ENCODE results near the gene RHOC. TPM values are rescaled to one million over a fixed set of nuclear protein-coding genes. Genes with fewer than 3 reads are reported as not detected.

Gene RHOC
- total and polyA plus RNA-seq, 4 donors, result 50.4 to 102 (median 68.8) TPM

GRCh38 chr1:112694363-112694929, 12.5 kb downstream of the RHOC start:
- H3K27ac ChIP-seq (ENCODE audit: low read depth in 1 of 2, low read length in 2 of 2), result no peak overlapping the region
- H3K4me1 ChIP-seq (ENCODE audit: control insufficient read depth in 4 of 4, insufficient read depth in 4 of 4, low read length in 3 of 4), result peaks cover 6 to 17% (median 15%) of the 10 kb centered on the region in 4 donors
- DNase-seq (ENCODE audit: low spot score), result peak; percentile 16
- H3K4me3 ChIP-seq (ENCODE audit: low read depth in 1 of 3, low read length in 3 of 3), result no peak overlapping the region
- no peaks in the 10 kb centered on the region for H3K27me3 ChIP-seq (ENCODE audit: control insufficient read depth in 4 of 4, insufficient read depth in 4 of 4, low read length in 3 of 4)
- 88% methylated on average over 15 of the region's 15 CpGs for WGBS
- H3K36me3 ChIP-seq (ENCODE audit: control insufficient read depth in 4 of 4, insufficient read depth in 3 of 4, low read depth in 1 of 4, low read length in 3 of 4), result peaks cover 4 to 60% (median 28%) of the 10 kb centered on the region in 4 donors
- H3K9ac ChIP-seq (ENCODE audit: low read depth in 1 of 2, low read length in 2 of 2), result no peak overlapping the region
- no peaks in the 10 kb centered on the region for H3K9me3 ChIP-seq (ENCODE audit: control insufficient read depth in 4 of 4, low read length in 3 of 4)
- no peak for TF ChIP-seq JUND (IDR thresholded peaks at IDR 0.05)
- TF ChIP-seq, protein P1, sequence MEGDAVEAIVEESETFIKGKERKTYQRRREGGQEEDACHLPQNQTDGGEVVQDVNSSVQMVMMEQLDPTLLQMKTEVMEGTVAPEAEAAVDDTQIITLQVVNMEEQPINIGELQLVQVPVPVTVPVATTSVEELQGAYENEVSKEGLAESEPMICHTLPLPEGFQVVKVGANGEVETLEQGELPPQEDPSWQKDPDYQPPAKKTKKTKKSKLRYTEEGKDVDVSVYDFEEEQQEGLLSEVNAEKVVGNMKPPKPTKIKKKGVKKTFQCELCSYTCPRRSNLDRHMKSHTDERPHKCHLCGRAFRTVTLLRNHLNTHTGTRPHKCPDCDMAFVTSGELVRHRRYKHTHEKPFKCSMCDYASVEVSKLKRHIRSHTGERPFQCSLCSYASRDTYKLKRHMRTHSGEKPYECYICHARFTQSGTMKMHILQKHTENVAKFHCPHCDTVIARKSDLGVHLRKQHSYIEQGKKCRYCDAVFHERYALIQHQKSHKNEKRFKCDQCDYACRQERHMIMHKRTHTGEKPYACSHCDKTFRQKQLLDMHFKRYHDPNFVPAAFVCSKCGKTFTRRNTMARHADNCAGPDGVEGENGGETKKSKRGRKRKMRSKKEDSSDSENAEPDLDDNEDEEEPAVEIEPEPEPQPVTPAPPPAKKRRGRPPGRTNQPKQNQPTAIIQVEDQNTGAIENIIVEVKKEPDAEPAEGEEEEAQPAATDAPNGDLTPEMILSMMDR (IDR thresholded peaks at IDR 0.05; ENCODE audit: low read depth, low read length, missing input control), result no peak
- TF ChIP-seq HNF4A (conservative IDR thresholded peaks at IDR 0.05), result no peak
- TF ChIP-seq FOXA1 (IDR thresholded peaks at IDR 0.05), result no peak
- no peak for TF ChIP-seq NR2F2 (IDR thresholded peaks at IDR 0.05)
- no peak for TF ChIP-seq TAF1 (conservative IDR thresholded peaks at IDR 0.05)

DNA sequence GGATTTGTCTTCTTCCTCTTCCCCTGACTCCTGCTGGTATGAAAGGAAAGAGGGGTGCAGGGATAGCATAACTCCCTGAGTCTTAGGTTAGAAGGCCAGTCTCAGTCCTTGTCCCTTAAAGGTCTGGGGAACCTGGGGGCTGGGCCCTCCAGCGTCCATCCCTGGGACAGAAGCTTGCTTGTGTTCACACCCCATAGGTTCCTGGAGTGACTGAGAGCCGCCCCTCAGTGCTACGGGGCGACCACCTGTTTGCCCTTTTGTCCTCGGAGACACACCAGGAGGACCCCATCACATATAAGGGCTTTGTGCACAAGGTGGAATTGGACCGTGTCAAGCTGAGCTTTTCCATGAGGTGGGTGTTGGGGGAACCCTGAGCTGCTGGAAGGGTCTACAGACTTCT, 13.1 kb downstream of the RHOC start:
- Histone ChIP-seq H3K4me1 (ENCODE audit: control insufficient read depth in 4 of 4, insufficient read depth in 4 of 4, low read length in 3 of 4) (peaks cover 4 to 11% (median 9%) of the 10 kb centered on the region in 4 donors), H3K9me3 (ENCODE audit: control insufficient read depth in 4 of 4, low read length in 3 of 4) (no peaks in the 10 kb centered on the region), H3K27ac (ENCODE audit: low read depth in 1 of 2, low read length in 2 of 2) (no peak overlapping the region), H3K36me3 (ENCODE audit: control insufficient read depth in 4 of 4, insufficient read depth in 3 of 4, low read depth in 1 of 4, low read length in 3 of 4) (peaks cover 4 to 61% (median 29%) of the 10 kb centered on the region in 4 donors), H3K4me3 (ENCODE audit: low read depth in 1 of 3, low read length in 3 of 3) (no peak overlapping the region), H3K27me3 (ENCODE audit: control insufficient read depth in 4 of 4, insufficient read depth in 4 of 4, low read length in 3 of 4) (no peaks in the 10 kb centered on the region), H3K9ac (ENCODE audit: low read depth in 1 of 2, low read length in 2 of 2) (no peak overlapping the region)
- no peak for TF ChIP-seq MAX (IDR thresholded peaks at IDR 0.05)
- no peak for TF ChIP-seq RXRA (IDR thresholded peaks at IDR 0.05)
- TF ChIP-seq YY1 (IDR thresholded peaks at IDR 0.05), result no peak
- 89% methylated on average over 6 of the region's 6 CpGs for WGBS
- DNase-seq (ENCODE audit: low spot score), result no peak

DNA sequence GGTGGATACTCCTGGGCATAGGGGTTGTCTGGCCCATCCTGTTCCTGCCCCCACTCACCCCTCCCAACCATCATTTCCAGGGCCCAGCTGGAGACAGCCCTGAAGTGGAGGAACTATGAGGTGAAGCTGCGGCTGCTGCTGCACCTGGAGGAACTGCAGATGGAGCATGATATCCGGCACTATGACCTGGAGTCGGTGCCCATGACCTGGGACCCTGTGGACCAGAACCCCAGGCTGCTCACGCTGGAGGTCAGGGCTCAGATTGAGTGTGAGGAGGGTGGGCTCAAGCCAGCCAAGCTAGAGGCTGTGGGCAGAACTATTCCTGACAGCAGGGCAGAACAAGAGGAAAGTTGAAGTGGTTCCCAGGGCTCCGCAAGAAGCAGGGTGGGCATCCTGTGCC, 14.2 kb downstream of the RHOC start:
- Histone ChIP-seq H3K4me1 (ENCODE audit: control insufficient read depth in 4 of 4, insufficient read depth in 4 of 4, low read length in 3 of 4) (no peaks in the 10 kb centered on the region), H3K9me3 (ENCODE audit: control insufficient read depth in 4 of 4, low read length in 3 of 4) (no peaks in the 10 kb centered on the region), H3K4me3 (ENCODE audit: low read depth in 1 of 3, low read length in 3 of 3) (no peak overlapping the region), H3K36me3 (ENCODE audit: control insufficient read depth in 4 of 4, insufficient read depth in 3 of 4, low read depth in 1 of 4, low read length in 3 of 4) (peaks cover 4 to 61% (median 32%) of the 10 kb centered on the region in 4 donors), H3K9ac (ENCODE audit: low read depth in 1 of 2, low read length in 2 of 2) (no peak overlapping the region), H3K27ac (ENCODE audit: low read depth in 1 of 2, low read length in 2 of 2) (no peak overlapping the region), H3K27me3 (ENCODE audit: control insufficient read depth in 4 of 4, insufficient read depth in 4 of 4, low read length in 3 of 4) (no peaks in the 10 kb centered on the region)
- TF ChIP-seq RXRA (IDR thresholded peaks at IDR 0.05) (no peak), ZBTB33 (IDR thresholded peaks at IDR 0.05) (no peak), NR2F2 (IDR thresholded peaks at IDR 0.05) (no peak), MAX (IDR thresholded peaks at IDR 0.05) (no peak), HNF4A (conservative IDR thresholded peaks at IDR 0.05) (no peak), EGR1 (IDR thresholded peaks at IDR 0.05; ENCODE audit: low read depth in 2 of 2) (no peak), FOXA1 (IDR thresholded peaks at IDR 0.05) (no peak), TAF1 (conservative IDR thresholded peaks at IDR 0.05) (no peak), ATF3 (IDR thresholded peaks at IDR 0.05) (no peak), FOXA2 (IDR thresholded peaks at IDR 0.05) (no peak), GABPA (IDR thresholded peaks at IDR 0.05 in 1 of 2, conservative IDR thresholded peaks at IDR 0.05 in 1 of 2) (no peak), HNF4G (IDR thresholded peaks at IDR 0.05) (no peak), YY1 (IDR thresholded peaks at IDR 0.05) (no peak)
- TF ChIP-seq, protein P2, sequence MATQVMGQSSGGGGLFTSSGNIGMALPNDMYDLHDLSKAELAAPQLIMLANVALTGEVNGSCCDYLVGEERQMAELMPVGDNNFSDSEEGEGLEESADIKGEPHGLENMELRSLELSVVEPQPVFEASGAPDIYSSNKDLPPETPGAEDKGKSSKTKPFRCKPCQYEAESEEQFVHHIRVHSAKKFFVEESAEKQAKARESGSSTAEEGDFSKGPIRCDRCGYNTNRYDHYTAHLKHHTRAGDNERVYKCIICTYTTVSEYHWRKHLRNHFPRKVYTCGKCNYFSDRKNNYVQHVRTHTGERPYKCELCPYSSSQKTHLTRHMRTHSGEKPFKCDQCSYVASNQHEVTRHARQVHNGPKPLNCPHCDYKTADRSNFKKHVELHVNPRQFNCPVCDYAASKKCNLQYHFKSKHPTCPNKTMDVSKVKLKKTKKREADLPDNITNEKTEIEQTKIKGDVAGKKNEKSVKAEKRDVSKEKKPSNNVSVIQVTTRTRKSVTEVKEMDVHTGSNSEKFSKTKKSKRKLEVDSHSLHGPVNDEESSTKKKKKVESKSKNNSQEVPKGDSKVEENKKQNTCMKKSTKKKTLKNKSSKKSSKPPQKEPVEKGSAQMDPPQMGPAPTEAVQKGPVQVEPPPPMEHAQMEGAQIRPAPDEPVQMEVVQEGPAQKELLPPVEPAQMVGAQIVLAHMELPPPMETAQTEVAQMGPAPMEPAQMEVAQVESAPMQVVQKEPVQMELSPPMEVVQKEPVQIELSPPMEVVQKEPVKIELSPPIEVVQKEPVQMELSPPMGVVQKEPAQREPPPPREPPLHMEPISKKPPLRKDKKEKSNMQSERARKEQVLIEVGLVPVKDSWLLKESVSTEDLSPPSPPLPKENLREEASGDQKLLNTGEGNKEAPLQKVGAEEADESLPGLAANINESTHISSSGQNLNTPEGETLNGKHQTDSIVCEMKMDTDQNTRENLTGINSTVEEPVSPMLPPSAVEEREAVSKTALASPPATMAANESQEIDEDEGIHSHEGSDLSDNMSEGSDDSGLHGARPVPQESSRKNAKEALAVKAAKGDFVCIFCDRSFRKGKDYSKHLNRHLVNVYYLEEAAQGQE (IDR thresholded peaks at IDR 0.05), result no peak
- TF ChIP-seq, protein P1 (IDR thresholded peaks at IDR 0.05; ENCODE audit: low read depth, low read length, missing input control), result no peak
- WGBS, result 96% methylated on average over 5 of the region's 5 CpGs
- peak; percentile 27 for DNase-seq (ENCODE audit: low spot score)

All from liver (tissue), 9 donors.